Liver (tissue), 3 donors: ENCODE data around the gene TEX2.

ENCODE experiments used
- ATF3 ChIP-seq: IDR thresholded peaks from 2 replicates; pipeline ENCODE4 v1.6.1; 2016; ENCODE audit warnings: antibody characterized with exemption
- EGR1 ChIP-seq, 2 donors: IDR thresholded peaks; 2 replicates each; pipeline ENCODE4 v1.6.1; 2016 to 2018; ENCODE audit warnings: antibody characterized with exemption in 2 of 2, low read depth in 2 of 2
- RAD21 ChIP-seq, 2 donors: IDR thresholded peaks; 2 replicates each; pipeline ENCODE4 v1.6.1; 2016; ENCODE audit warnings: antibody characterized with exemption in 2 of 2, mild to moderate bottlenecking in 2 of 2
- REST ChIP-seq: IDR thresholded peaks from 2 replicates; pipeline ENCODE4 v1.6.1; 2016; ENCODE audit warnings: antibody characterized with exemption, mild to moderate bottlenecking
- SP1 ChIP-seq: IDR thresholded peaks from 2 replicates; pipeline ENCODE4 v1.6.1; 2018; ENCODE audit warnings: antibody characterized with exemption, mild to moderate bottlenecking
- ZBTB33 ChIP-seq: IDR thresholded peaks from 2 replicates; pipeline ENCODE4 v1.6.1; 2016; ENCODE audit warnings: antibody characterized with exemption
- TF ChIP-seq, protein P1 (sequence below): fragments of 150-350 bp; IDR thresholded peaks from 2 replicates; pipeline ENCODE4 v1.5.1; 2017; ENCODE audit warnings: improper control_type of control experiment, low read depth, low read length; ENCODE audit not compliant: missing input control
- donor health status: healthy.
- donor health status: healthy.

GRCh38 chr17:64174686-64175456, 88.2 kb downstream of the TEX2 start:
- TF ChIP-seq, protein P1, sequence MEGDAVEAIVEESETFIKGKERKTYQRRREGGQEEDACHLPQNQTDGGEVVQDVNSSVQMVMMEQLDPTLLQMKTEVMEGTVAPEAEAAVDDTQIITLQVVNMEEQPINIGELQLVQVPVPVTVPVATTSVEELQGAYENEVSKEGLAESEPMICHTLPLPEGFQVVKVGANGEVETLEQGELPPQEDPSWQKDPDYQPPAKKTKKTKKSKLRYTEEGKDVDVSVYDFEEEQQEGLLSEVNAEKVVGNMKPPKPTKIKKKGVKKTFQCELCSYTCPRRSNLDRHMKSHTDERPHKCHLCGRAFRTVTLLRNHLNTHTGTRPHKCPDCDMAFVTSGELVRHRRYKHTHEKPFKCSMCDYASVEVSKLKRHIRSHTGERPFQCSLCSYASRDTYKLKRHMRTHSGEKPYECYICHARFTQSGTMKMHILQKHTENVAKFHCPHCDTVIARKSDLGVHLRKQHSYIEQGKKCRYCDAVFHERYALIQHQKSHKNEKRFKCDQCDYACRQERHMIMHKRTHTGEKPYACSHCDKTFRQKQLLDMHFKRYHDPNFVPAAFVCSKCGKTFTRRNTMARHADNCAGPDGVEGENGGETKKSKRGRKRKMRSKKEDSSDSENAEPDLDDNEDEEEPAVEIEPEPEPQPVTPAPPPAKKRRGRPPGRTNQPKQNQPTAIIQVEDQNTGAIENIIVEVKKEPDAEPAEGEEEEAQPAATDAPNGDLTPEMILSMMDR, result no peak
- TF ChIP-seq EGR1 (IDR thresholded peaks at IDR 0.05; ENCODE audit: low read depth in 2 of 2), result no peak
- TF ChIP-seq RAD21 (IDR thresholded peaks at IDR 0.05), result no peak
- no peak for TF ChIP-seq REST
- no peak for TF ChIP-seq ATF3
- no peak for TF ChIP-seq SP1
- TF ChIP-seq ZBTB33, result no peak
